ENCODE measurements around the gene FARP1.

DNA sequence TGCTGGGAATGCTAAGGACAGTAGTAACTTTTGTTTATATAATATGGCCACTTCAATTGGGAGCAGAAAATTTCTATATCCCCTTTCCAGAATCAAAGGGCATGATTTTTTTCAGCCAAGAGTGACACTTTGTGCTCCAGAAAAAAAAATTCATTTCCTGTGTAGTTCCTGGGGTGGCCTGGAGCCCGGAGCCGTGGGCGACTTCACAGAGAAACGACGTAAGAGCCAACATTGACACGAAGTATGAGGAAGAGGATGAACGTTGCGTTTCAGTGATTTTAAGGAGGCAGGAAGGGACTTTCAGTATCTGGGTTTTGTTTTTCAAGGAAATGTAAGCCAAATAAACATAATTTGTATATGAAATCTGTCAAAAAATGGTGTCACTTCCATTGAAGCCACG is 246.4 kb downstream of the FARP1 start:
- TF ChIP-seq EP300 (IDR thresholded peaks at IDR 0.05) (no peak), POLR2A (IDR thresholded peaks at IDR 0.05; ENCODE audit: low read depth) (no peak), POLR2AphosphoS5 (IDR thresholded peaks at IDR 0.05) (no peak)
- TF ChIP-seq, protein P1, sequence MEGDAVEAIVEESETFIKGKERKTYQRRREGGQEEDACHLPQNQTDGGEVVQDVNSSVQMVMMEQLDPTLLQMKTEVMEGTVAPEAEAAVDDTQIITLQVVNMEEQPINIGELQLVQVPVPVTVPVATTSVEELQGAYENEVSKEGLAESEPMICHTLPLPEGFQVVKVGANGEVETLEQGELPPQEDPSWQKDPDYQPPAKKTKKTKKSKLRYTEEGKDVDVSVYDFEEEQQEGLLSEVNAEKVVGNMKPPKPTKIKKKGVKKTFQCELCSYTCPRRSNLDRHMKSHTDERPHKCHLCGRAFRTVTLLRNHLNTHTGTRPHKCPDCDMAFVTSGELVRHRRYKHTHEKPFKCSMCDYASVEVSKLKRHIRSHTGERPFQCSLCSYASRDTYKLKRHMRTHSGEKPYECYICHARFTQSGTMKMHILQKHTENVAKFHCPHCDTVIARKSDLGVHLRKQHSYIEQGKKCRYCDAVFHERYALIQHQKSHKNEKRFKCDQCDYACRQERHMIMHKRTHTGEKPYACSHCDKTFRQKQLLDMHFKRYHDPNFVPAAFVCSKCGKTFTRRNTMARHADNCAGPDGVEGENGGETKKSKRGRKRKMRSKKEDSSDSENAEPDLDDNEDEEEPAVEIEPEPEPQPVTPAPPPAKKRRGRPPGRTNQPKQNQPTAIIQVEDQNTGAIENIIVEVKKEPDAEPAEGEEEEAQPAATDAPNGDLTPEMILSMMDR (IDR thresholded peaks at IDR 0.05), result no peak

All from esophagus muscularis mucosa (tissue), 4 donors.